HL-60/S4 treated with retinoic acid at 250 ng/mL for 4 days and 3 days (cell line): ENCODE measurements around the gene RNLS.

Experiments used
- in situ Hi-C: fragments of 300-500 bp; cut with MboI; formaldehyde crosslinking; loops from 2 replicates; pipeline ENCODE4 v1.7.0; 2022; ENCODE audit warnings: low sequenced_read_pairs

The RNLS gene

DNA sequence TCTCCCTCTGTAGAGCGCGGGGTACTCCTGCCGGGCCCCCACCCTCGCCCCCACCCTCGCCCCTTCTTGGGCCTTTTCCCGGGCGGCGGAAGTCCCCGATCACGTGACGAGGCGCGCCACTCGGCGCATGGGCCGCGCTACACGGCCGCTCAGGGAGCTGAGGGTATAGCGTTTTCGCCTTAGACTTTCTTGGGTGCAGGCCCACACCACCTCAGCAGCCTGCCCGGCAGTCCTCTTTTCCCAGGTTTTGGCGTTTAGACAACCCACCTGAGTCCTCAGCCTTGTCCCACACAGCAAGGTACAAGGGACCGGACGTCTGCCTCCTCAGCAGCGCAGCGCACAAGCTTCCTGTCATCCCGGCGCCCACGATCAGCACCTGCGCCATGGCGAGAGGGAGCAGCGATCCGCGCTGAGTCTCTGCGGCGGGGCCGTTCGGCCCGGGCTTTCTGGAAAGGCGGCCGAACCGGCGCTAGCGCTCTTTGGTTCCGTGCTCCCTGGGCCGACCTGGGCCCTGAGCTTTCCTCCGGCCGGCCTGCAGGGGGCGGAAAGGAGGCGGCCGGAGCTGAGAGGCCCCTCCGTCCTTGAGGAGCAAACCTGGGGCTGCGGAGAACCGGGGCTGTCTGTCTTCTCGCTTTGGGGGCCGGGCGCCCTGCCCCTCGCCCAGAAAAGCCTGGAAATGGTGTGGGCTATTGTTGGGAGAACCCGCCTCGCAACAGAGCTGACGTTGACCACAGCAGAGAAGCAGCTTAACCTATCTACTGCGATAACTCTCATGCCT is at the start of gene RNLS:
Gene RNLS (minus strand): TSS at position 513 of the 778 bp plus-strand sequence.
- in situ Hi-C loops, result loop anchor here (10.0 kb wide), 1 partner anchor 232 kb away; no protein-coding TSS in a partner anchor

DNA sequence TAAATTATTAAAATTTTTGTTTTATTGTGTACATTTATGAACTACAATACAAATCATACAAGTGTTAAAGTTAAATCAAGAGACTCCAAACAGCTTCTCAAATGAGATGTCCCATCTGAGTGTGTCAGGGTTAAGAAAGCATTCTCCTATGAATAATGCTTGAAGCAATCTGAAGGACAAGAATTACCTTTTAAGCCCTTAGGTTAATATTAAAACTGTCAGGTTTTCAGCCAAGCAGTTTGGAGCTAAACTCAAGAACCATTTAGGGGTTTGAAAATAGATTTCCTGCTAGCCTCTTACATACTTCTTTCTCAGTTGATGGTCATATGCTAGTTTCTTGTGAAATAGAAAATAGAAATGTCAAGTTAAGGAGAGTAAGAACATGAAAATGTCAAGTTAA is 41.7 kb upstream of the RNLS start:
- in situ Hi-C loops, result no loop called here

DNA sequence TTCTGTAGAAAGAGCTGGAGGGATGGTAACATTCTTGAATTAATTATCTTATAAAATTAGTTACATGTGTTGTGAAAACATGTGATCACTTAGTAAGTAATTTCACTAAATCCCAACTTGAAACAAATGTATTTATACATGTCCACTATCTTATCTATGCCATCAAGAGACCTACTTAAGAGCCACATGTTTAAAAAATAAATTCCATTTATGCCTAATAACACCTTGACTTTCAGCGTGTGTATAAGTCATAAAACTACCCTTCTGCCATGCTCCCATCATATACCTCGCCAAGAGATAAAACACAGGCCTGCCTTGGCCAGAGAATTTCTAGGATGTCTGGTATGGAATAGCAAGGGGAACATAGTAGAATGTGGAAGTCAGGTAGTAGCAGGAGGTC is 40.7 kb upstream of the RNLS start:
- in situ Hi-C loops, result no loop called here

DNA sequence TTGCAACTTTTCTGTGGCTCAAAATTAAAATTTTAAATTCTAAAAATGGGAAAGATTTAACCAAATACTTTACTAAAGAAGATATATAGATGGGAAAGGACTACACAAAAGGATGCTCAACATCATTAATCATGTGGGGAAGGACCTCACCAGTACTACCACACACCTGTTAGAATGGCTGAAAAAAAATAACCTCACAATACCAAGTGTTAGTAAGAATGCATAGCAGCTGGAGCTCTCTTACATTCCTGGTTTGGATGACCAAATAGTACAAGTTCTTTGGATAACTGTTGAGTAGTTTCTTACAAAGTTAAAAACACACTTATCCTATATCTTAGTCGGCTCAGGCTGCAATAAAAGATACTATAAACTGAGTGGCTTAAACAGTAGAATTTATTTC is 37.3 kb upstream of the RNLS start:
- in situ Hi-C loops, result no loop called here

DNA sequence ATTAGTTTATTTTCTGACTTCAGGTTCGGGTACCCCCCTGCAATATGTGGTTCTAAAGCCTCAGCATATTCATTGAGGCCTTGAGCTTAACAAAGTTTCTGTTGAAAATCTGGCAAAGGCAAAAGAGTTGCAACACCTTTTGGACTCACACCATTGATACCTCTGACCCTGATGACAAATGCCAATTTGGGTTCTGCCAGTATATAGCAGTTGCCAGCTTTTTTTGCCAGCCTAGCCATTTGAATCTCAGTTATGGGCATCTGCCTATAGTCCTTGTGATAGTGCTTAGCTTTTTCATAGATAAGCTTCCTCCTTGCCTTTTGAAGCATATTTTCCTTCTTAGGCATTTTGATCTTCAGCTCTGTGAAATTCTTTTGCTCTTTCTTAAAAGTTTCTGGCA is 35.4 kb upstream of the RNLS start:
- in situ Hi-C loops, result no loop called here

DNA sequence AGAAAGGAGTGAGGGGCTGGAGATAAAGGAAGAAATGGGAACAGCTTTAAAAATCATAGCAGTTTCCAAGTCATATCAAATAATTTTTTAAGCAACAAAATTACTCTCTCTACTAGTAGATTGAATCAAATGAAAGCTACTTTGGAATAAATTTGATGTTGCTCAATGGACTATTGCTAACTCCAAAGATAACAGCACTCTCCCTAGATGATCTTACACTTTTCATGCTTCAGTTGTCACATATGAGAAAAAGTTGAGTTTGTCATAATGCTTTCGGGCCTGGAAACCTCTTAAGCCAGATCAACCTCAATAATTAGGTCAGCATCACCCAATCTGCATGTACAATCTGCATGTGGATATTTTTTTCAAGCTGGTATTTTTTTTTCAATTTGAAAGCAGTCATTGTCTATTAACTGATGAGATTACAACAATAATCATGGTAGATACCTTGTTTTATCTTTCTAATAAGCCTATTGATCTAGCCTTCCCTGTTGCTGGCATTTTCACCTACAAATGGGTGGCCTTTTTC is 34.7 kb upstream of the RNLS start:
- in situ Hi-C loops, result no loop called here

DNA sequence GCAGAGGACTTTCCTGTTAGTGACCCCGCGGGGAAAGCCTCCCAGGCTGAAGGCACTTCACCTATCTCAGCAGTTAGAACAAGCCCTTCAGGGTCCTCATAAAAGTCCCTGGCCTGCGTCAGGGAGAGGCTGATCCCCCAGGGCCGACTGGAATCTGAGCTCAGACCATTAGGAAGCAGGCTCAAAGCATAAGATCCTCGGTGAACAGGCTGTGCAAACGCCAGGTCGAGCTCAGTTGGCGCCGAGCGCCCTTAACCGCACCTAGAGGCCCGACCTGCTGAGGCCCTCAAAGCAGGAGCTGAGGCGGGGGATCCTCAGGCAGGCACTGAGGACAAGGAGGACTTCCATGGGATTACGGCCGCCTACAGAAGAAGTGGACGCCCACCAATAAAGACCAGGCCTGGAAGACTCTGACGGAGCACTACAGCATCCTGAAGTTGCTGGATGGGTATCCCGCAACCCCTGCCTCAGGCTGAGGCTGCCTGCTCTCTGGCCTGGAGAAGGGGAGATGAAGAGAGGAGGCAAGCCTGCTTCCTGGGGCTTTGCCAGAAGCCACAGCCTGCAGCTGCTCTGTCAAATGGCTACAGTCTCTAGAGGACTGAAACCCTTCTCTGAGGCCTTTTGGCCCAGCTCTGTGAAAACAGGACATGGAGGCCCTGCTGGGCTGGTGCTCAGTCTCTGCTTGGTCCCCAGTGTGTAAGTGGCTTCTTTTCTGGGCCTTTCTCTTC is 33.3 kb upstream of the RNLS start:
- in situ Hi-C loops, result no loop called here

DNA sequence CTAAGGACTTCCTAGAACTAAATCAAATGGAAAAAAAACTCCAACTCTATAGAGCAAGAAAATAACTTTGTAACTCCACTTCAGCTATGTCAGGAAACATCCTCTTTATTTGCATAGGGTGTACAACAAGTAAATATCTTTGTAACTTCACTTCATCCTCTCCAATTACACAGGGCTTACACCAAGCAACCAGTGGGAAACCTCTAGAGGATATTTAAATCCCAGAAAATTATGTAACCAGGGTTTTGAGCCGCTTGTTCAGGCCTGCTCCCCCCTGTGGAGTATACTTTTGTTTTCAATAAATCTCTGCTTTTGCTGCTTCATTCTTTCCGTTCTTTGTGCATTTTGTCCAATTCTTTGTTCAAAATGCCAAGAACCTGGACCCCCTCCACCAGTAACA is 25.7 kb upstream of the RNLS start:
- in situ Hi-C loops, result no loop called here

DNA sequence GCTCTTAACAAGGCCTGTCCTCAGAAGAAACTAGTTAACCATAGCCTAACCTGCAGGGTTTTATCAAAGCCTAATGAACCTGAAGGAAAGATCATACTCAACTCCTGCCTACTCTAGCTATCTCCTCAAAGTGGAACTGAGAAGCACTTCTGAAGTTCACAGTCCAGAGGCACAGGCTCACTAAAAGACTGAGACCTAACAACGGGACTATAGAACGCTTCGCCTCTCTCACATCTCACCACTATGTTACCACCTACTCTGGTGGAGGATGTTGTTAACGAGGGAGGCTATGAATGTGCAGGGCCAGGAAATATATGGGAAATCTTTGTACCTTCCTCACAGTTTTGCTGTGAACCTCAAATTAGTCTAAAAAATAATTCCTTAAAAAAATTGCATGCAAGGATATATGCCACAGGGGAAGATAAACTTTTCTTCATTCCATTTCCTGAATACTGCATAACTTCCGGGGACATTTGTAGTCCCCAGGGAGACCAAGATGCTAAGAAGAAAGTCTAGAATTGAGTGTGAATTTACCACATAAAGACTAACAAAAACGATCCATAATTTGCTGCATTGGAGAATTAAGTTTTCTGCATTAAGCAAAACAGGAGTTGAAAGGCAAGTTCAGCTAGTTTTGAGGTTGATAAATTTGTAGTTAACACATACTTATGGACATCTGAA is 25.1 kb upstream of the RNLS start:
- in situ Hi-C loops, result no loop called here

DNA sequence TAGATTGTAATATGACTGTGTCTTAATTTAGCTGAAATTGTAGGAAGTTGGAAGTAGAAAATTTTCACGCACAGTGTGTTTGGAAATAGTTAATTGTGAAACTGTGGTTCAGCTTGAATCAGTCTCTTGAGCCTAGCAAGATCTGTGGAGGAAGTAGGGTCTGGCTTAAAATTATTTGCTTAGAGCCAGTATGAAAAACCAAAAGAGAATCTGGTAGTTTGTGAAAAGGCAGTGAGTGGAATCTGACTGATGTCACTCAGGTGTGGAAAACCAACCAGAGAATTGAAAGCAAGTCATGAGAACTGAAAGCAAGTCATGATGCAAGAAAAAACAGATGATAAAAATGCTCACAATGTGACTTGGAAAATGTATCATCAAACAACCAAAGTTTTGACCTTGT is 14.9 kb upstream of the RNLS start:
- in situ Hi-C loops, result no loop called here

DNA sequence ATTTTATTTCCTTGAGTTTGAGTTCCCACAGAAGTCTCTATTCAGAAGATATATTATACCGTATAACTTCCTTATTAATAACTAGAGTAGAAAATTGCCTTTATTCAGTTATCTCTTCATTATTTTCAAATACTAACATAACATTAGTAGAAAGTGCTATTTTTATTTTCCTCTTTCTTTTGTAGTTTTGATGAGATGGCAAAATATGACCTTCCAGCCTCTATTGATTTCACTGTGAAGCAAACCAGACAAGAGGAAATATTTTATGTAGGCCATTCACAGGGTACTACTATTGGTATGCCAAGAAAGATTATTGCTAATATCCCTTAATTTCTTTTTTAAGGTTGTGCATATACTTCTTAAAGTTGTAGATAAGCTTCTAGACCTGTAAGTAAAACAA is 11.4 kb upstream of the RNLS start:
- in situ Hi-C loops, result no loop called here

DNA sequence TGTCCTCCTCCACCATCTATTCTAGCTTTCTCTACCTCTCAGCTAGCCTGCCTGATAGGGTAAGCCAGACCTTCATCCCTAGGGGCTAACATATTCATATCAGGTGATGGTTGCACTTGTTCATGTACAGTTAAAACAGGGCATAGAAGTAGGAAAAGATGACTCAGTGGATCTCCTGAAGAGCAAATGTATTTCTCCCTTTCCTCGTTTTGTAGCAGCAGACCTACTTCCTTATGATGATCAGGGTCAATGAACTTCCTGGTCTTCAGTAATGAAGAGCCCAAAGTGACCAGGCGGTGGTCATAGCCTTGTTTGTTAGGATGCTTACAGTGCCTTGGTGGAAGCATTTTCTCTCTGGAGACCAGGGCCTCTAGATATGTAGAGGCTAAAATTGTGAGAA is 9.8 kb upstream of the RNLS start:
- in situ Hi-C loops, result no loop called here

DNA sequence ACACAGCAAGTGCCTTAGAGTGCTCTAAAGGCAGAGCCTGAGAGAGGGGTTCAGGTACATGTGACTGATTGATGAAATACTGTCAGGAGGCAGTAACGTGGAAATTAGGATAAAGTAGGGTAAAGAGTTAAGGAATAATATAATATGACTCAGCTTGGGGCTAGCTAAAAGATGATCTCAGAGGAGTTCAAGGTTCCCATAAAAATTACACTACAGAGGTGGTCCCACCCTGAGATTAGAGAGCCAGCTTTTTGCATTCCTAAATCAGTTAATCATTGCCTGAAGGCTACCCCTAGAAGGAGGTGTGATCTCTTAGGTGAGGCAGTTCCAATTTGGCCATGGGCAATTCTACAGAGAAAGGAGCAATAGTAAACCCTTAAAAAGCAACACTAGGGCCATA is 9.3 kb upstream of the RNLS start:
- in situ Hi-C loops, result no loop called here

DNA sequence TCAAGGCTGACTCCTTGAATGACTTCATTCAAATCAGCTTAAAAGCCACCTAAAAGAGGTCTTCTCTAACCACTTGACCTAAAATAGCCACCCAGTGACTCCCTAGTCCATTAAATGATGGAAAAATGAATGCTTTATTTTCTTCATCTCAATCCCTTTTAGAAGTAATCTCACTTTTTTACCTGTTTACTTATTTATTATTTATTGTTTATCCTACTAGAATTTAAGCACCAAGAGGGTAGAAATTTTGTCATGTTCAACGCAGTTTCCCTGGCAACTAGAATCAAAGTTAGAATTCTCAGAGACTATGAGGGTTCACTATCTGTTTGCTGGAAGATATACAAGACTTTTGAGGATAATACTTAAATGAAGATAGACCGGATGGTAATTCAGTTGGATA is 3.3 kb upstream of the RNLS start, which contains the start of gene LIPJ:
Gene LIPJ (plus strand): TSS at position 301 of the 400 bp plus-strand sequence. CDS start 3,926 bp downstream, outside the sequence.
- in situ Hi-C loops, result loop anchor here (10.0 kb wide), 1 partner anchor 228 kb away; no protein-coding TSS in a partner anchor

DNA sequence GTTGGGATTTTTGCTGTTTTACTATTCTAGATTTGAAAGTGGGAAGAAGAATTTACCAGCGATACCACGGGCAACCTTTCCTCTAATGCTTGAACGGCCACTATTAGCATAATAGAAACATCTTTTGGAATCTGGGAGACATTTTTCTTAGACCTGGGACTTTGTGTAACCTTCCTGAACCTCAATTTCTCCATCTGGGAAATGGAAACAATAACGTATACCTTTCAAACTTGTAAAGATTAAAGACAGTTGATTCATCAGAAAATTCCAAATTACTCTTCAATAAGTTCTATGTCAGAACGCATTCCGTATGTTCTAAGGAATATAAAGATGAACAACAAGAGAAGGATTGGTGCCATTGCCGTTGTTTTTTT is 453 bp upstream of the RNLS start:
- in situ Hi-C loops, result loop anchor here (10.0 kb wide), 1 partner anchor 231 kb away; no protein-coding TSS in a partner anchor

DNA sequence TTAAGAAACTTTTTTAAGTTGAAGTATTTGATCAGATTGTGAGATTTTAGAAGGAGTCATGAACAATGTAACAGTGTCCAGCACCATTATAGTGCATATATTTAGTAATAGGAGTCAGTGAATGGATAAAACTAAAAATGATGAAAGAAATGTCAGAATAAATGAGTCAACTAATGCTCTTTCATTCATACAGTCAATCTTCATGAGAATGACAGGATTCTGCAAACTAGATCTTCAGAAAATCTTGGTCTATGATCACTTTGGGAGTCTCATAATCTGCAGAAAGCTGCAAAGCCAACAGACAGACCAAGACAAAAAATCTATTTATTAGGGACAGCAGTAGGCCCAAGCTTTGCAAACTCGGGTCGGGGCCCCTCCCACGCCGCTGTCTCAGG is 710 bp downstream of the RNLS start:
- in situ Hi-C loops, result loop anchor here (10.0 kb wide), 1 partner anchor 232 kb away; no protein-coding TSS in a partner anchor

DNA sequence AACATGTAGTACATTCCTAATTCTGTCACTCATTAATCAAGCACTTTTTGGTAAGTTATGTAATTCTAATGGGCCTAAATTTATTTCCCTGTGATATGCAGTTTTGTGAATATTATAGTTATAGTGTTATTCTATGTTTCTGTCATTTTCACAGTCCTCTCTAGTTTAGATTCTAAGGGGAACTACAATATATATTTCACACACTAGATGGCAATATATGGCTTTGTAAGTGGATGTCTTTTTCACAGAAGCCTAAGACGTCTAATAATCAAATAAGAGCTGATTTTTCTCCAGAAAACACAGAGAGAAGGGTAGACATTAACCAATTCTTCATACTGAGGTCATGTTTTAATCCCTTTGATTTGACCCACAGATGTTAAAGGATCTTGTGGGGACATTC is 18.0 kb downstream of the RNLS start:
- in situ Hi-C loops, result no loop called here

DNA sequence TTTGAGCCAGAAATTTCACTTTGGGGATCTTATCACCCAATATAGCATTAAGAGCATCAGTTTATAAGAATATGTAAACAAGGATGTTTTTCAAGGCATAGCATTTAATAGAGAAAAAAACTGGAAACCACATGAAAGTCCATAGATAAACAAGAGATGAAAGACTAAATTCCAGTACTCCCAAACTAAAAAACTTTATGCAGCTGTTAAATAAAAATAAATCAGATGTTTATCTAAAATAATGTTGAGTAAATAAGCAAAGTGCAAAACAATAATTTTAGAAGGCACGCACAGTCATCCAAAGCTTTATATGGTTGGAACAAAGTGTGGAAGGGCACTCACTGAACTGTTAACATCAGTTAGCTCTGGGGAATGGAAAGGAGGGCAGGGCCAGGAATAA is 21.0 kb downstream of the RNLS start:
- in situ Hi-C loops, result no loop called here

DNA sequence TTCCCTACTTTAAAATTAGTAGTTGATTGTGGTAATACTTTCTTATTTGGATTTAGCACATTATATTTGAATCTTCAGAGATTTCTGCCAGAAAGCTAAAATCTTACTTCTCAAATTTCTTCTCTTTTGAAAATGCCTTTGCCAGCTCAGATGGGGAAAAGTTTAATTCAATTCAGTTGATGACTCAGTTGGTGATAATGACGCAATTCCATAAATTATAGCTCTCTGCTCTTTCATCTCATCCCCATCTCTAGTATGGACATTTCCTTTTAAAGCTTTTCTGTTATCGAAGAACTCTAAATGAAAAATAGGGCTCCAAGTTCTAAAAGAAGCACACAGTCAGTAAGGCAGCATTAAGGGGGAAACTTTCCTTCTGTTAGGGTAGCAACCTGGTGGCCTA is 25.5 kb downstream of the RNLS start:
- in situ Hi-C loops, result no loop called here

DNA sequence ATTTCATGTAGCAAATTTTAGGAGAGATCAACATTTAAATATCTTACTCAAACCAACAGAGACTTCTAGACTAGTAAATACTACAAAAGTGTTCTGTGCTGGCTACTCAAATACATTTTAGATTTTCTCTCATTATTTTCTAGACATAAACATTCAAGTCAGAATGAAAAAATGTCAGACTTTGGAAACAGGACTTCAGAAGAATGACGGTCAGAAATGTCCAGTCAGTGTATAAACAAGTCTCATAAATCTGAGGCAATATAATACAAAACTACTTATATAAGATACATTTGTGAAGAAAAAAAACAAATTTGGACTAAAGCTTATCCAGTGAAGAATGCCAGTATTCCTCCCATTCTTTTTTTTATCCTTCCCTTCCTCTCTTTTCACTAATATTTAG is 25.9 kb downstream of the RNLS start:
- in situ Hi-C loops, result no loop called here

DNA sequence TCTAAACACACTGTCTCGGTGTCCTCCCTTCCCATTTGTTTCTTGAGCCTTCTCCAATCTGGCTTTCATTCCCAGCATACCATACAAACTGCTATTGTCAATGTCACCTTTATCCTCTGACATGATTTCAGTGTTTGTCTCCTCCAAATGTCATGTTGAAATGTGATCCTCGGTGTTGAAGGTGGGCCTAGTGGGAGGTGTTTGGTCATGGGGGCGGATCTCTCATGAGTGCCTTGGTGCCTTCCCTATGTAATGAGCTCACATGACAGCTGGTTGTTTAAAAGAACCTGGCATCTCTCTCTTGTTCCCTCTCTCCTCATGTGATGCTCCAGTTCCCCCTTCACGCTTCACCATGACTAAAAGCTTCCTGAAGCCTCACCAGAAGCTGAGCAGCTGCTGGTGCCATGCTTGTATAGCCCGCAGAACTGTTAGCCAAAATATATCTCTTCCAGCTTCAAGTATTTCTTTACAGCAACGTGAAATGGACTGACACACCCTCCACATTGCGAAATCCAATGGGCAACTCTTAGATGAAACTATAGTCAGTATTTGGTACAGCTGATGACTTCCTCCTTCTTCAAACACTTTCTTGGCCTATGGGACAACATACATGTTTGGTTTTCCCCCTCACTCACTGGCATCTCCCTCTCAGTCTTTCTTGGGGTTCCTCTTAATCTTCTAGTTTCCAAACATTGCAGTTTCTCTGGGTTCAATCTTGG is 27.8 kb downstream of the RNLS start:
- in situ Hi-C loops, result no loop called here
